ENCODE measurements around the gene SLC6A6. TPM values are rescaled to one million over a fixed set of nuclear protein-coding genes. Genes with fewer than 3 reads are reported as not detected.

Gene SLC6A6
- total and polyA plus RNA-seq, 12 donors: 10.6 to 197 (median 85.6) TPM

DNA sequence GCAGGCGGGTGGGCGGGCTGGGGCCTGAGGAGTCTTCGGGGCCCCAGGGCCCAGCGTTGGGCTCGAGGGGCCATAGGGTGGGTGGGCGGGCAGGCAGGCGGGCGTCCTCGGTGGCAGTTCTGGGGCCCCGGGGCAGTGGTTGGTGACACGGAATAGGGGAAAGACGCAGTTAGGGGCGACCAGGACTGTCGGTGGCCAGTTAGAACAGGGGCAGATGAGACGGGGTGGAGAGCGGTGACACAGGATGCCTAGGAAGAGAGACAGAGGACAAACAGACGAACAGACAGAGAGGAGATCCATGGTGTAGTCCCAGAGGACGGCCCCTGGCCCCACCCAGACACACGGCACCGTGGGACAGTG is 101.3 kb downstream of the SLC6A6 start:
- H3K27me3 ChIP-seq: peaks cover 6% of the 10 kb centered on the region
- no peak overlapping the region for H3K27ac ChIP-seq
- WGBS, 4 donors: 86 to 90% (median 88%) methylated on average over 18 to 20 of the region's 20 CpGs
- intact Hi-C loops (cut with DNase I): loop anchor here in 1 of 2 donors (10.0 kb wide), 1 partner anchor 421 kb away; no protein-coding TSS in a partner anchor
- H3K4me1 ChIP-seq (replicated peaks in 1 of 2): no peaks in the 10 kb centered on the region
- no peaks in the 10 kb centered on the region for H3K36me3 ChIP-seq (replicated peaks in 1 of 2)
- no peak overlapping the region for H3K4me3 ChIP-seq
- no peak for DNase-seq
- H3K9me3 ChIP-seq (replicated peaks in 1 of 3): peaks cover 0 to 10% (median 0%) of the 10 kb centered on the region in 3 donors
- no peak for TF ChIP-seq POLR2A (IDR thresholded peaks at IDR 0.05)
- TF ChIP-seq, protein P1, sequence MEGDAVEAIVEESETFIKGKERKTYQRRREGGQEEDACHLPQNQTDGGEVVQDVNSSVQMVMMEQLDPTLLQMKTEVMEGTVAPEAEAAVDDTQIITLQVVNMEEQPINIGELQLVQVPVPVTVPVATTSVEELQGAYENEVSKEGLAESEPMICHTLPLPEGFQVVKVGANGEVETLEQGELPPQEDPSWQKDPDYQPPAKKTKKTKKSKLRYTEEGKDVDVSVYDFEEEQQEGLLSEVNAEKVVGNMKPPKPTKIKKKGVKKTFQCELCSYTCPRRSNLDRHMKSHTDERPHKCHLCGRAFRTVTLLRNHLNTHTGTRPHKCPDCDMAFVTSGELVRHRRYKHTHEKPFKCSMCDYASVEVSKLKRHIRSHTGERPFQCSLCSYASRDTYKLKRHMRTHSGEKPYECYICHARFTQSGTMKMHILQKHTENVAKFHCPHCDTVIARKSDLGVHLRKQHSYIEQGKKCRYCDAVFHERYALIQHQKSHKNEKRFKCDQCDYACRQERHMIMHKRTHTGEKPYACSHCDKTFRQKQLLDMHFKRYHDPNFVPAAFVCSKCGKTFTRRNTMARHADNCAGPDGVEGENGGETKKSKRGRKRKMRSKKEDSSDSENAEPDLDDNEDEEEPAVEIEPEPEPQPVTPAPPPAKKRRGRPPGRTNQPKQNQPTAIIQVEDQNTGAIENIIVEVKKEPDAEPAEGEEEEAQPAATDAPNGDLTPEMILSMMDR (IDR thresholded peaks at IDR 0.05): no peak

DNA sequence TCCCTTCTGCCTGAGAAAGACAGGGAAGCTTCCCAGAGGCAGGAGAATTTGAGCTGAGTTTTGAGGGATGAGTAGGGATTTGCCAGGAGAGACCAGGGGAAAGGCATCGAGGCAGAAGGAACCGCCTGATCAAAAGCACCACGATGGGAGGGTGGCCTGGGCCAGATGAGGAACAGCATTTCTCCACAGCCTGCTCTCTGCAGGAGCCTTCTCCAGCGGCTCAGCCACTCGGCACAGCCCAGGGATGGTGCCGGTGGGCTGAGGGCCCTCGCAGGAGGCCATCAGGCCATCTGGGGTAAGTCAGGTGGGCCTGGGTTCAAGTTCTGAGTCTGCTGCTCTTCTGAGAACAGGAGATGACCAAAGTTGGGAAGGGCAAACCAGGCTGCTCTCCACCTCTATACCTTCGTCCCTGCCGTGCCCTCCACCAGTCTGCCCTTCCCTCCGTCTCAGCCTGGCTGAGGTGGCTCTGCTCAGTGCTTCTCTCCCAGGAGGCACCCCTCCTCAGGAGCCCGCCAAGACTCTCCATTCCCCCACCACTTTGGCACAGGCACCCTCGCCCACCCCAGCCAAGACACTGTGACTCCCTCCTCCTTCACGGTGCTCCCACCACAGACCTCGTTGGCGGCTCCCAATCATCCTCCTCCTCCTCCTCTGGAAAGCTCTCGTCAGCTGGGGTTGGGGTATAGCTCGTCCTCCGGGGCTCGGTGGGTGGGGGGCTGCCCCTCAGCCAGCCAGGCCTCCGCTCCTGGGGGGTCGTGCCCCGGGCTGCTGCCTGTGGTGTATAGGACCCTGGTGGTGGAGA is 102.8 kb downstream of the SLC6A6 start:
- Histone ChIP-seq H3K4me3 (no peak overlapping the region), H3K27me3 (peaks cover 6% of the 10 kb centered on the region), H3K27ac (no peak overlapping the region), H3K4me1 (replicated peaks in 1 of 2) (no peaks in the 10 kb centered on the region), H3K36me3 (replicated peaks in 1 of 2) (no peaks in the 10 kb centered on the region), H3K9me3 (replicated peaks in 1 of 3) (peaks cover 0 to 10% (median 0%) of the 10 kb centered on the region in 3 donors)
- intact Hi-C loops (cut with DNase I): loop anchor here (5.0 to 10.0 kb wide), 2 partner anchors 47 to 420 kb away; no protein-coding TSS in a partner anchor
- no peak for TF ChIP-seq POLR2A (IDR thresholded peaks at IDR 0.05)
- TF ChIP-seq, protein P1 (IDR thresholded peaks at IDR 0.05): no peak
- WGBS, 4 donors: 82 to 87% (median 83%) methylated on average over 19 to 22 of the region's 22 CpGs
- DNase-seq: no peak

DNA sequence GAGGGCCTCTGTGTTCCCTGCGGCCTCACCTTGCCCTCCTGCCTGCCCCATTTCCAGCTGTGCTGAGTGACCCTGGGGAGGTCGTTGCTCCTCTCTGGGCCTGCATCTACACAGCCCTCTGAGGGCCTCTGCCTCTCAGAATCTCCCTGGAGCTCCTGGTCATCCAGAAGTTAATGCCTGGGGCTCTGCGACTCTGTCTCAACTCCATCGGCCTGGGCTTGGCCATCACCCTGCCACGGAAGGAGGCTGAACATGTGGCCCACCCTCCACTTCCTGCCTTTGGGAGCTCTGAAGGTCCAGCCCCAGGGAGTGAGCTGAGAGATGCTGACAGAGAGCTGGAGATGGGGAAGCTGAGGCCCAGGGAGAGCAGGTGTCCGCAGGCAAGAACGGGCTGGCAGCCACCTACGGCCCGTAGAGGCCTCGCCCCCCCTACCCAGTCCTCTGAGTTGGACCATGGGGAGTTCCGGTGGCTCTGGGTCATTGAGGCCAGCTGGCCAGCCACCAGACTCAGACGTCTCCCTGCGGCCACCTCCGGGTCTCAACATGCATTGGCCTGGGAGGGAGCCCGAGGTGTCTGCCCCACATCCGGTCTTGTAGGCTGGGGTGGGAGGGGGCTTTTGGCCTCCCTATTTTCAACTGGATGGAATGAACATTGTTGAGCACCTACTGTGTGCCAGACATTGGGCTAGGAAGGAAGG is 103.5 kb downstream of the SLC6A6 start:
- no peak overlapping the region for H3K27ac ChIP-seq
- H3K4me1 ChIP-seq (replicated peaks in 1 of 2): no peaks in the 10 kb centered on the region
- H3K27me3 ChIP-seq: peaks cover 6% of the 10 kb centered on the region
- H3K36me3 ChIP-seq (replicated peaks in 1 of 2): no peaks in the 10 kb centered on the region
- H3K9me3 ChIP-seq (replicated peaks in 1 of 3): peaks cover 0 to 10% (median 0%) of the 10 kb centered on the region in 3 donors
- intact Hi-C loops (cut with DNase I): loop anchor here (5.0 to 10.0 kb wide), 2 partner anchors 46 to 419 kb away; no protein-coding TSS in a partner anchor
- no peak overlapping the region for H3K4me3 ChIP-seq
- DNase-seq: no peak
- no peak for TF ChIP-seq POLR2A (IDR thresholded peaks at IDR 0.05)
- WGBS, 4 donors: 84 to 86% (median 85%) methylated on average over 9 to 16 of the region's 16 CpGs

DNA sequence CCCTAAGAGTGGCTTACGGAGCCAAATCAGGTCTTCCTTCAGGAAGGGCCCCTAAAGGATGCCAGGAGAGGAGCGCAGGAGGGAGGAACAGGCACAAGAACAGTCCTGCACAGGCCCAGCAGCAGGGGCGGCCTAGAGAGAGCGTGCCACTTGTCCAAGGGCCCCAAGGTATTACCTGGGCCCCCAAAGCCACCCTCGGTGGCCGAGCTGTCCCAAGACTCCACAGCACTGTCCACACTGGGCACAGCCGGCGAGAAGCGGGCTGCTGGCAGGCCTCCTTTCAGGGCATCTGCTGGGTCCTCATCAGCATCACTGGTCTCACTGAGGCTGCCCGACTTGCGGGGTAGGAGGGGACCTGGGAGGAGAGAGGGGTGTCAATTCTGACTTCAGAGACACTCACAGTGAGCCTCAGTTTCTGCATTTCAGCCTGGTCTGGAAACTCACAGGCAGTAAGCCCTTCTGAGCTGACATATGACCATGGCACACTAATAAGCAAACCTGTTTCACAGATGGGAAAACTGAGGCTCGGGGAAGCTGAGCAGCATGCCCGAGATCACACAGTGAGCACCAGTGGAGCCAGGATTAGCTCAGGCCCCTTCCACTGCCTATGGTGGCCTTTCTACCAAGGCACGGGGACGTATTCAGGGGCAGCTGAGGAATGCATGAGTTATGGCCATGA is 104.4 kb downstream of the SLC6A6 start:
- Histone ChIP-seq H3K36me3 (replicated peaks in 1 of 2) (no peaks in the 10 kb centered on the region), H3K4me1 (replicated peaks in 1 of 2) (no peaks in the 10 kb centered on the region), H3K4me3 (no peak overlapping the region), H3K27me3 (peaks cover 6% of the 10 kb centered on the region), H3K27ac (no peak overlapping the region), H3K9me3 (replicated peaks in 1 of 3) (peaks cover 0 to 10% (median 0%) of the 10 kb centered on the region in 3 donors)
- 79 to 84% (median 81%) methylated on average over 5 to 15 of the region's 15 CpGs for WGBS, 4 donors
- DNase-seq: no peak
- TF ChIP-seq, protein P1 (IDR thresholded peaks at IDR 0.05): no peak
- no peak for TF ChIP-seq POLR2A (IDR thresholded peaks at IDR 0.05)
- intact Hi-C loops (cut with DNase I): loop anchor here (5.0 to 10.0 kb wide), 2 partner anchors 46 to 418 kb away; no protein-coding TSS in a partner anchor
